ENCODE results near the gene NOL4L. TPM values are rescaled to one million over a fixed set of nuclear protein-coding genes. Genes with fewer than 3 reads are reported as not detected.
"Not testable (repeated sequence)": the region's sequence is repeated elsewhere in the genome, so short reads cannot be mapped to it uniquely, and the experiment has no call there.

Gene NOL4L
- total RNA-seq, 1 experiment from 2014 or later, result 17.8 TPM

- DNase-seq (ENCODE audit: low spot score), result no peak
Measured at GRCh38 chr20:32473231-32474008, 111.7 kb downstream of the NOL4L start.

- DNase-seq (ENCODE audit: low spot score), result no peak
Measured at GRCh38 chr20:32472581-32473207, 112.4 kb downstream of the NOL4L start.

GRCh38 chr20:32470940-32471339 lies 114.2 kb downstream of the NOL4L start:
- no peak for DNase-seq (ENCODE audit: low spot score)

- peak; percentile 46 for DNase-seq (ENCODE audit: low spot score)
Measured at GRCh38 chr20:32470025-32470861, 114.9 kb downstream of the NOL4L start.

- no peak for DNase-seq (ENCODE audit: low spot score)
Measured at GRCh38 chr20:32468860-32469259, 116.3 kb downstream of the NOL4L start.

- no peak for DNase-seq (ENCODE audit: low spot score)
Measured at GRCh38 chr20:32468313-32468640, 116.9 kb downstream of the NOL4L start.

DNA sequence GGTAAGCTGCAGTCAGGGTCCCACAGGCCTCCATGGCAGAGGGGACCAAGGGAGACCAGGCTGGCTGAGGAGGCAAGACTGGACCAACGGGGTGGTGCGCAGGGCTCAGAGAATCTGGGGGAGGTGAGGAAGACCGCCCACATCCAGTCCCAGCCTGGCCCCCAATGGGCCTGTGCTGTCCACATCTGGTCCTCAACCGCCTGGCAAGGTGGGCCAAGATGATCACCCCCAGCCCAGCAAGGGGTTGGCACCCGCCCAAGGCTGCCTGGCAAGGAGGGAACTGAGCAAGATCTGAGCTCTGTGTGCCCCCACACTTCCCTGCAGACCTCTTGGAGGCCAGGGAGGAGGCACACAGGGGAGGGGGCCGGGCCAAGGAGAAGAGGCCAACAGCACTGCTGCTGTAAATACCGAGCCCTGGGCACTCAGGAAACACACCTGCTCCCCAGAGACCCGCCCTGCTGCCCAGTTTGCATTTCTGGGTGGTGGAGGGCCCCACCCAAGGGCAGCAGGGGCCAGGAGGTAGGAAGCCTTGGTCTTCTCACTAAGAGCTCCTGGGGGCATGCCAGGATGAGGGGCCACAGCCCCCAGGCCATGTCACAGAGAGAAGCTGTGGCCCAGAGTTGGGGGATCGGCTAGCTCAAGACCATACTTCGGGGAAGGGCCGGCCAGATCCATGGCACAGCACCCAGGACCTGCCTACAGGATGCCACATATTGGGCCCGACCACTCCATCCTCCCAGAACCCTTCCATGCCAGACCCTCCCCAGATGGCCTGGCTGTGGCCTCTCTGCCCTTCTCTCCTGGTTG lies 117.4 kb downstream of the NOL4L start:
- DNase-seq (ENCODE audit: low spot score), result no peak

DNA sequence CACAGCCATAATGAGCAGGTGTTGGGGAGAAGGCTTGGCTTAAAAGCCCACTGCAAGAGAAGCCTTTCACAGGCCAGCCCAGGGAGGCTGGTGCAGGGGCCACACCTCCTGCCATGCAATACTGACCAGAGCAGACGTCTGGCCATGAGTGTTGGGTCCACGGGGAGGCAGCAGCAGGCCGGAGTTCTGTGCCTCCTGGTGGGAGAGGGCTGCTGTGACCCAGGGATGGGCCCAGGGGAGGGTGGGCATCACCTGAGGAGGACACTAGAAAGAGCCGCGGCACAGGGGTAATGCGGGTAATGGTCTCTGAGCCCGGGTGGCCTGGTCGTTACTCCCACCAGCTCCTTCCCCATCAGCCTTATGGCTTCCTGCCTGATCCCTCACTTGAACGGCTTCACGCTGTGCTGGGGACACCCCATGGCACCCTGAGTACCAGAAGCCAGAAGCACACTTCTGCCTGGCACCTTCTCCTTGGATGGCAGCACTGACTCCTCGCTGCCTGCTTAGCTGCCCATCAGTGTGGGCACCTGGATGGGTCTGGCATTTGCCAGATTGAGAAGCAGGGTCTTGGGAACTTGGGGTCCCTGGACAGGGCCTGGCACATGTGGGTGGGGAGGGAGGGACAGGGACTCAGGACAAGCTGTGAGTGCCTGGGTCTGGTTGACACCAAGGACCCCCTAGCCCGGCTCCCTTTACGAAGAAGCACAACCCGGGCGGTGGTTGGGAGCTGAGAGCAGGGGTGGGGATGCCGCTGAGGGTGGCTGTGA lies 118.2 kb downstream of the NOL4L start:
- no peak for DNase-seq (ENCODE audit: low spot score)

GRCh38 chr20:32465901-32466675 lies 119.0 kb downstream of the NOL4L start:
- DNase-seq (ENCODE audit: low spot score), result not testable (repeated sequence)

DNA sequence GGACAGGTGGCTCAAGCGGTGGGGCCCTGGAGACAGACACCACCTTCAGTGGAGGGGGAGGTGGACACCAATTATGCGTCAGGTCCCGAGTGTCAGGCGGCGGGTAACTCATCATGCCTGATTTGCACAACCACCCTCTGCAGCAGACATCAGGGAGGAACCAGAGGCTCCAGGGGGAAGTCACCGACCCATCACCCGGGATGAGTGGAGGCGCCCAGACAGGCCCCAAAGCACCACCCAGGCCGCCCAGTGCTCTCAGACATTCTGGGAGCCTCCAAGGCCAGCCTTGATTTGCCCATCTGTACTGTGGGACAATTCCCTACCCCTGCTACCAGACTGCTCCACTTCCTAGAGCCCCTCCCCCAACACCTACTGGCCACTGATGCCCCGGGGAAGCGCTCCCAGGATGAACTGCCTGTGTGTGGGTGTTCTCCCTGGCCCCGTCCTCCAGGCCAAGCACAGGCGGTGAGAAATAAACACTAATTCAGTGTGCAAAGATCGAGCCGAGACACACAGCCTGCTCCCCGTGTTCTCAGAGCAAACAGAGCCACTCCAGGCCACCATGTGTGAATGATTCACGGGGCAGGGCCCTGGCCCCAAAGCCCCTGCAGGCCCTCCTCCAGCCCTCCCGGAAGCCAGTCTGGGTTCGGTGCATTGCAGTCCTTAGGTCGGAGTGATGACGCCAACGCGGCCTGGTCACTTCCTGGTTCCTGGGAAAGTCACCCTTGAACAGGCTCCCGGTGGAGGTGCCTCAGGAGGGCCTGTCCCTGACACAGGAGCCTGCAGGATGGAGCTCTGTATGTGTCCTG lies 119.8 kb downstream of the NOL4L start:
- DNase-seq (ENCODE audit: low spot score), result no peak

- no peak for DNase-seq (ENCODE audit: low spot score)
Measured at GRCh38 chr20:32464401-32465091, 120.6 kb downstream of the NOL4L start.

GRCh38 chr20:32463642-32464400 lies 121.3 kb downstream of the NOL4L start:
- no peak for DNase-seq (ENCODE audit: low spot score)

DNA sequence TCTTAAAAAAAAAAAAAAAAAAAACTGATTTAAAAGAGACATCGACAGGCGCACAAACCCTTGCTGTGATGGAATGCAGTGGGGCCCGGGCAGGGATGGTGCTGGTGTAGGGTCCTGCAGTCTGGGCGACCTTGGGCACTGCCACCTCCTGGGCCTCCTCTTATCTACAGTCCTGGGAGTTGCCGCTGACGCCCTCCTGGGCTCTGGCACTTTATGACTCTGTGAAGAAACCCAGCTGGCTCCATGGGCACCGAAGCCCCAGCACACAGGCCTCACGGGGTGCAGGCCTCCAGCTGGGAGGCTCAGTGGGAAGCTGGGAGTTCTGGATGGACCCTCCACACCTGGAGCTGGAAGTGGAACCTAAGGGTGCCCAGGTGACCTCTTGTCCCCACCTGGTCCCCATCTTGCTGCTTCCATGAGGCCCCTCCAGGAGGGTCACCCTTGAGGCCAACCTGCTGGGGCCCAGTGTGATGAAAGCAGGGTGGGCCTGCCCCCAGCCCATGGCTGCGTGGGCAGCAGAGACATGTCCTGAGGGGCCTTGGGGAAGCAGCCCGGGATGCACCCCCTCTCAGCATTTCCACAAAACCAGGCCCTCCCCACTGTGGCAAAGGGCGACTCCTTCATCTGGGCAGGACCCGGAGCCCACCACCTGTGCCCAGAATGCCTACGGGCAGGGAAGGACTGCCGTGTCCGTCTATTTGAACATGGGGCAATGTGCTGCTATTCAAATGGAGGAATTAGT lies 122.1 kb downstream of the NOL4L start:
- no peak for DNase-seq (ENCODE audit: low spot score)

- DNase-seq (ENCODE audit: low spot score), result no peak
Measured at GRCh38 chr20:32461836-32462600, 123.1 kb downstream of the NOL4L start.

DNA sequence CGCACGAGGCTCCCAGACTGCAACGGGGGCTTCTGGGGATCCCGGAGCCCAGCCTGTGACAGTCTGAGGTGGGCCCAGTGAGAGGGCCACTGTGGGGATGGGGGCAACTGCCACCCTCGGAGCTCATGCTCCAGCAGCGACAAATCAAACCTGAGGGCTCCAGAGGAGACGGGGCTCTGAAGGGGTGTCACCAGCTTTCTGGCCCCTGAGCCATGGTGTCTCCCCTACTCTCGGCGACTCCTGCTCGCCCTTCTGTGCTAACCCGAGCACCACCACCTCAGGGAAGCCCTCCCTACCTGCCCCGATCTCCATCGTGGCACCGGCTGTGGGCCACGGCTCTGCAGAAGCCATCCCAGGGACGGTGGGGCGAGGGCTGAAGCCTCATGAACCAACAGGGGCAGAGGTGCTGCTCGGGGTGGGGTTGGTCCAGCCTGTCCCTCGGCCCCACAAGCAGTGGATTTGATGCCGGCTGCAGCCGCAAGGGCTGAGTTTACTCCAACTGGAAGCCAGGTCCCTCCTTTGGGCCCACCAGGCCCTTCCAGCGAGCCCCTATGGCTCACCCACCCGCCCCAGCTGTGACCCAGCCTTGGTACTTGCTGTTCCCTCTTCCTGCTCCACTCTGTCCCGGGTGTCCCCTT lies 124.3 kb downstream of the NOL4L start:
- no peak for DNase-seq (ENCODE audit: low spot score)

- DNase-seq (ENCODE audit: low spot score), result no peak
Measured at GRCh38 chr20:32460231-32460630, 124.9 kb downstream of the NOL4L start.
